Measurements from ENCODE around the gene DNAJC5.

DNA sequence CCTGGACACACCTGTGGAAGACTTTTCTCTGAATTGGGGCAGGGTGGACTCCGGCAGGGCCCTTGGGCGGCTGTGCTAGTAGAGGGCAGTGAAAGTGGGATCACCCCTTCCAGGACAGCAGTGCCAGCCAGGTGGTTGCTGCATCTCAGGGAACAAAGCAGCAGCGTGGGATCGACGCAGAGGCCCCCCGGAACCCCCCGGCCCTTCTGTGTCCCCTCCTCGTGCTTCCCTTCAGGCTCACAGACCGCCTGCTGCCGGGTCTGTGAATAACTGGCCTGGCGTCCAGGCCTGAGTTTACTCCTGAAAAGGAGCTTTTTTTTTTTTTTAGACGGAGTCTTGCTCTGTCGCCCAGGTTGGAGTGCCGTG, 8.9 kb upstream of the DNAJC5 start:
- TF ChIP-seq ZC3H10 (CRISPR knock-in tag; IDR thresholded peaks at IDR 0.05) (no peak), ZFP30 (CRISPR knock-in tag; IDR thresholded peaks at IDR 0.05) (no peak), TOX (CRISPR knock-in tag; IDR thresholded peaks at IDR 0.05; ENCODE audit: borderline replicate concordance) (no peak)
- TF ChIP-seq, protein P1, sequence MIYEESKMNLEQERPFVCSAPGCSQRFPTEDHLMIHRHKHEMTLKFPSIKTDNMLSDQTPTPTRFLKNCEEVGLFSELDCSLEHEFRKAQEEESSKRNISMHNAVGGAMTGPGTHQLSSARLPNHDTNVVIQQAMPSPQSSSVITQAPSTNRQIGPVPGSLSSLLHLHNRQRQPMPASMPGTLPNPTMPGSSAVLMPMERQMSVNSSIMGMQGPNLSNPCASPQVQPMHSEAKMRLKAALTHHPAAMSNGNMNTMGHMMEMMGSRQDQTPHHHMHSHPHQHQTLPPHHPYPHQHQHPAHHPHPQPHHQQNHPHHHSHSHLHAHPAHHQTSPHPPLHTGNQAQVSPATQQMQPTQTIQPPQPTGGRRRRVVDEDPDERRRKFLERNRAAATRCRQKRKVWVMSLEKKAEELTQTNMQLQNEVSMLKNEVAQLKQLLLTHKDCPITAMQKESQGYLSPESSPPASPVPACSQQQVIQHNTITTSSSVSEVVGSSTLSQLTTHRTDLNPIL (CRISPR knock-in tag; IDR thresholded peaks at IDR 0.05; ENCODE audit: low read depth) = no peak

All from SK-N-SH treated with all-trans-retinoic acid at 6 μM for 48 hours (cell line).